Measurements from ENCODE around the gene BOD1L1.

DNA sequence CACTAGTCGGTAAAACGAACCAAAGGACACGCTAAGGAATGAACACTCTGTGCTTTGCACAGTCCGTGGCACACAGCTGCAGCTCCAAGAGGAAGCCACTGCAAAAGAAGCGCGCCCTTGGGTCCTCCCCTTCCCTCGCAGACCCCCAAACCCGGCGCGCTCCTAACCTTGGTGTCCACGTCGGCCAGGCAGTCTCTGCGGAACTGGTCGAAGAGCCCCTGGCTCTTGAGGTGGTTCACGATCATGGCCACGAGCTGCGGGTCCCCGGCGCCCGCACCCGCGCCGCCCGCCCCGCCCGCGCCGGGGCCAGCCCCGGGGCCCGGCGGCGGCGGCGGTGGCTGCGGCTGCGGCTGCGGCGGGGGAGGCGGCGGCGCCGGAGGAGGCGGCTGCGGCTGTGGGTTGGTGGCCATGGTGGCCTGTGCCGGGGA lies 333 bp downstream of the BOD1L1 start:
- TF ChIP-seq, protein P1, sequence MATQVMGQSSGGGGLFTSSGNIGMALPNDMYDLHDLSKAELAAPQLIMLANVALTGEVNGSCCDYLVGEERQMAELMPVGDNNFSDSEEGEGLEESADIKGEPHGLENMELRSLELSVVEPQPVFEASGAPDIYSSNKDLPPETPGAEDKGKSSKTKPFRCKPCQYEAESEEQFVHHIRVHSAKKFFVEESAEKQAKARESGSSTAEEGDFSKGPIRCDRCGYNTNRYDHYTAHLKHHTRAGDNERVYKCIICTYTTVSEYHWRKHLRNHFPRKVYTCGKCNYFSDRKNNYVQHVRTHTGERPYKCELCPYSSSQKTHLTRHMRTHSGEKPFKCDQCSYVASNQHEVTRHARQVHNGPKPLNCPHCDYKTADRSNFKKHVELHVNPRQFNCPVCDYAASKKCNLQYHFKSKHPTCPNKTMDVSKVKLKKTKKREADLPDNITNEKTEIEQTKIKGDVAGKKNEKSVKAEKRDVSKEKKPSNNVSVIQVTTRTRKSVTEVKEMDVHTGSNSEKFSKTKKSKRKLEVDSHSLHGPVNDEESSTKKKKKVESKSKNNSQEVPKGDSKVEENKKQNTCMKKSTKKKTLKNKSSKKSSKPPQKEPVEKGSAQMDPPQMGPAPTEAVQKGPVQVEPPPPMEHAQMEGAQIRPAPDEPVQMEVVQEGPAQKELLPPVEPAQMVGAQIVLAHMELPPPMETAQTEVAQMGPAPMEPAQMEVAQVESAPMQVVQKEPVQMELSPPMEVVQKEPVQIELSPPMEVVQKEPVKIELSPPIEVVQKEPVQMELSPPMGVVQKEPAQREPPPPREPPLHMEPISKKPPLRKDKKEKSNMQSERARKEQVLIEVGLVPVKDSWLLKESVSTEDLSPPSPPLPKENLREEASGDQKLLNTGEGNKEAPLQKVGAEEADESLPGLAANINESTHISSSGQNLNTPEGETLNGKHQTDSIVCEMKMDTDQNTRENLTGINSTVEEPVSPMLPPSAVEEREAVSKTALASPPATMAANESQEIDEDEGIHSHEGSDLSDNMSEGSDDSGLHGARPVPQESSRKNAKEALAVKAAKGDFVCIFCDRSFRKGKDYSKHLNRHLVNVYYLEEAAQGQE (IDR thresholded peaks at IDR 0.05; ENCODE audit: borderline replicate concordance), result no peak
- TF ChIP-seq, protein P2, sequence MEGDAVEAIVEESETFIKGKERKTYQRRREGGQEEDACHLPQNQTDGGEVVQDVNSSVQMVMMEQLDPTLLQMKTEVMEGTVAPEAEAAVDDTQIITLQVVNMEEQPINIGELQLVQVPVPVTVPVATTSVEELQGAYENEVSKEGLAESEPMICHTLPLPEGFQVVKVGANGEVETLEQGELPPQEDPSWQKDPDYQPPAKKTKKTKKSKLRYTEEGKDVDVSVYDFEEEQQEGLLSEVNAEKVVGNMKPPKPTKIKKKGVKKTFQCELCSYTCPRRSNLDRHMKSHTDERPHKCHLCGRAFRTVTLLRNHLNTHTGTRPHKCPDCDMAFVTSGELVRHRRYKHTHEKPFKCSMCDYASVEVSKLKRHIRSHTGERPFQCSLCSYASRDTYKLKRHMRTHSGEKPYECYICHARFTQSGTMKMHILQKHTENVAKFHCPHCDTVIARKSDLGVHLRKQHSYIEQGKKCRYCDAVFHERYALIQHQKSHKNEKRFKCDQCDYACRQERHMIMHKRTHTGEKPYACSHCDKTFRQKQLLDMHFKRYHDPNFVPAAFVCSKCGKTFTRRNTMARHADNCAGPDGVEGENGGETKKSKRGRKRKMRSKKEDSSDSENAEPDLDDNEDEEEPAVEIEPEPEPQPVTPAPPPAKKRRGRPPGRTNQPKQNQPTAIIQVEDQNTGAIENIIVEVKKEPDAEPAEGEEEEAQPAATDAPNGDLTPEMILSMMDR (IDR thresholded peaks at IDR 0.05; ENCODE audit: poor library complexity, severe bottlenecking), result no peak
- TF ChIP-seq POLR2AphosphoS5 (IDR thresholded peaks at IDR 0.05) (no peak), RAD21 (conservative IDR thresholded peaks at IDR 0.05) (no peak), EZH2 (IDR thresholded peaks at IDR 0.05; ENCODE audit: borderline replicate concordance, insufficient read depth, low read length, poor library complexity, severe bottlenecking) (no peak)

Data from neural cell (in vitro differentiated cells).